CMK (cell line): Measurements from ENCODE around the gene FHOD3.

ENCODE experiments used
- DNase-seq: peaks from one replicate; pipeline ENCODE4 v3.0.0-alpha.2; 2010; ENCODE audit warnings: low read depth

Gene FHOD3

GRCh38 chr18:36481201-36481657 lies 183.7 kb downstream of the FHOD3 start:
- no peak for DNase-seq

- no peak for DNase-seq
Observed at GRCh38 chr18:36481935-36482334, 184.4 kb downstream of the FHOD3 start.

GRCh38 chr18:36484591-36484990 lies 187.1 kb downstream of the FHOD3 start:
- no peak for DNase-seq

GRCh38 chr18:36485772-36486171 lies 188.3 kb downstream of the FHOD3 start:
- no peak for DNase-seq

- no peak for DNase-seq
Observed at GRCh38 chr18:36488131-36488530, 190.6 kb downstream of the FHOD3 start.

GRCh38 chr18:36490897-36491296 lies 193.4 kb downstream of the FHOD3 start:
- DNase-seq, result no peak

- DNase-seq, result no peak
Observed at GRCh38 chr18:36492604-36493329, 195.3 kb downstream of the FHOD3 start.

GRCh38 chr18:36493349-36494159 lies 196.0 kb downstream of the FHOD3 start:
- DNase-seq, result no peak

- no peak for DNase-seq
Observed at GRCh38 chr18:36494160-36494437, 196.6 kb downstream of the FHOD3 start.

GRCh38 chr18:36496022-36496421 lies 198.5 kb downstream of the FHOD3 start:
- no peak for DNase-seq

- DNase-seq, result no peak
Observed at GRCh38 chr18:36499938-36500337, 202.4 kb downstream of the FHOD3 start.

GRCh38 chr18:36501100-36501499 lies 203.6 kb downstream of the FHOD3 start:
- DNase-seq, result no peak

- no peak for DNase-seq
Observed at GRCh38 chr18:36503477-36503876, 206.0 kb downstream of the FHOD3 start.

GRCh38 chr18:36504928-36505327 lies 207.4 kb downstream of the FHOD3 start:
- no peak for DNase-seq

- no peak for DNase-seq
Observed at GRCh38 chr18:36505665-36506064, 208.2 kb downstream of the FHOD3 start.

GRCh38 chr18:36509646-36510197 lies 212.2 kb downstream of the FHOD3 start:
- no peak for DNase-seq

GRCh38 chr18:36511791-36512352 lies 214.4 kb downstream of the FHOD3 start:
- DNase-seq, result no peak

- DNase-seq, result no peak
Observed at GRCh38 chr18:36513556-36513955, 216.0 kb downstream of the FHOD3 start.

GRCh38 chr18:36514778-36515177 lies 217.3 kb downstream of the FHOD3 start:
- no peak for DNase-seq

- no peak for DNase-seq
Observed at GRCh38 chr18:36516258-36516657, 218.7 kb downstream of the FHOD3 start.

GRCh38 chr18:36516726-36517125 lies 219.2 kb downstream of the FHOD3 start:
- DNase-seq, result no peak

GRCh38 chr18:36518839-36519238 lies 221.3 kb downstream of the FHOD3 start:
- DNase-seq, result no peak

- no peak for DNase-seq
Observed at GRCh38 chr18:36519358-36519757, 221.8 kb downstream of the FHOD3 start.
